Anterior cingulate cortex (tissue), 58 donors: ENCODE results near the gene UROC1.
A peak's percentile ranks its signal among the peaks of the same experiment; 100 is the strongest.

ENCODE experiments used
- DNase-seq, 58 donors: peaks; one replicate each; lab custom pipeline; 2025; lab: John Stamatoyannopoulos, UW

The UROC1 gene

DNA sequence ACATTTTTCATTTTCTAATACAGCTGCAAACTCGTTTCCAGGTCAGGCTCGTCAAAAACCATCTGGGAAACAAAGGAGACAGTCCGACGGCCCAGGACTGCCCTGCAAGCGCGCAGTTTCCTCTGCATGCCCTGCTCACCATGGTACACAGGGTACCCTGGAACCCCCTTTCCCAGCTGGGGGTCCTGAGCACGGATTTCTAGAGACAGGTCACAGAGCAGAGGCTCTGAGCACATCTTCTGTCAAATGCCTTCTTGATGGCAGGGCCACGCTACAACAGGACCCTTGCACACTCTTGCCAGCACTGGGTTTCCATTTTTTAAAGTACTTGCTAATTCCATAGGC lies 50.0 kb downstream of the UROC1 start:
- no peak for DNase-seq

- DNase-seq: no peak
Observed at GRCh38 chr3:126466886-126467610, 50.5 kb downstream of the UROC1 start.

DNA sequence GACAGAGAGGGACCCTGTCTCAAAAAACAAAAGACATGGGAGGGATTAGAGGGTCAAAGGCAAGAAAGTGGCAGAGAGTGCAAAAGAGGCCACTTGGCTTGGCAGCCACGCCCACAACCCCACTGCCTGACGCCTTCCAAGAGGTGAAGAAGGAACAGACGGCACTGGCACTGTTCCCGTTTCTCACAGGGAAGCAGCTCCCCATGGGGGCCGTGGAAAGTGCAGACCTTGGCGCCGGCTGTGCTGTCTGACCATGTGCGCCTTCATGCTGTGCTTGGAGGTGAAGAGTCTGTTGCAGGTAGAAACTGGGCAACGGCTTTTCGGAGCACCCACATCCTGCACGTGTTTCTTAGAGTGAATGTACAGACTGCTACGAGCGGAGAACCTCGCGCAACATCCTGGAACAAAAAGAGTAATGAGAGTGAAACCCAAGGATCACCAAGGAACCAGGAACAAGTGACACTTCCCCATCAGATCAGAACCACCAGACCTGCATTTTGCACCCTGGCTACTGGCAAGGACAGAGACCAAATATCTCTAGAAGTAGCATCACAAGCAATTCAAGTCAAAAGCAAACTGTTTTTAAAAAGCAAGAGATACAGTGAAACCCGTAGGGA lies 51.5 kb downstream of the UROC1 start:
- peak in 4 of 58 donors; percentile 8 to 20 (median 15) for DNase-seq

DNA sequence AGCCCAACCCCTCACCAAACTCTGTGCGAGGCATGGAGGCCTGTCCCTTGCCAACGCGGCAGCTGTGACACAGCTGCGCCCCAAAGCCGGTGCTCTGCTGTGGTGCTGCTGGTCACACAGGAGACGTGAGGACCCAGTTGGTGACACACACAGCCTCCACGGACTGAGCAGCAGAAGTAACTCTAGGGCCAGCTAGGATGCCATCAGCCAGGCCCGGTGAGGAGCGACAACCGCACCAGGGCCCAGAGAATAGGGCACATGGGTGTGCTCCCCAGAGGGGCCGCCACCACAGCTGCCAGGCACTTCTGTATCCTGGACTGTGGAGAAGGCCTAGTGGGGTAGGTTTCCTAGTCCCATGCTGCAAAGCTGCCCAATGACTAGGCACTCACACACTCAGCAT lies 52.6 kb downstream of the UROC1 start:
- no peak for DNase-seq

DNA sequence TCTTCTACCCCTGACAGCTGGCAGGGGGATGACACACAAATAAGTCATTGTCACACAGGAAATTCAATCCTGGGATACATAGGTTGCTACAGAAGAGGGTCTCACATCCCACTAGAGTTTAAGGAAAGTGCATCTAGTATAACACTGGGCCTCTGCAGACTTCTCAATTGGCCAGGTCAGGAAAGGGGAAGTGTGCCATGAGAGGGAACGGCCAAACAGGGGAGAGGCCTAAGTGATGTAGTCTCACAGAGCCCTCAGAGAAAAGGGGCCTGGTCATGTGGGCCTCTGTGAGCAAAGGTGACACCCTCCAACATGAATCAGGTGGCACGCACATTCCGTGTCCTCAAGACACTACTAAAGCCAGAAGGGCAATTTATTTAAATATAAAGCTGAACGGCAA lies 53.1 kb downstream of the UROC1 start:
- no peak for DNase-seq

- no peak for DNase-seq
Observed at GRCh38 chr3:126464093-126464492, 53.5 kb downstream of the UROC1 start.

DNA sequence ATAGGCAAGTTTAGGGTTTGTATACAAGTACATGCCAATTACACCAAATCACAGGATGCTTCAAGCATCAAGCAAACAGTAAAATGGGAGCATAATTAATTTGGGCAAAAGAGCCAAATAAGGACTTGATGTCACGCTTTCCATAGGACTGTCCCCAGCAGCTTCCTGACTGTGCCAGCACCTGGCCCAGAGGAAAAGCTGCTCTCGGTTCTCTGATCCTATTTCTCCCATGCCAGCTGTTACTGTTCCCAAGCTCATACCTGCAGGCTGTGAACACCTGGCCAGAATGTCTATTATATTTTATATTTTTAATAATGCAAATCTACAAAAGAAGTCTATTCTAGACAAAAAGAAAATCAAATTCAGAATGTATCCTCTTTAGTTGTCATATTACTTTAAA lies 54.1 kb downstream of the UROC1 start:
- DNase-seq: no peak

DNA sequence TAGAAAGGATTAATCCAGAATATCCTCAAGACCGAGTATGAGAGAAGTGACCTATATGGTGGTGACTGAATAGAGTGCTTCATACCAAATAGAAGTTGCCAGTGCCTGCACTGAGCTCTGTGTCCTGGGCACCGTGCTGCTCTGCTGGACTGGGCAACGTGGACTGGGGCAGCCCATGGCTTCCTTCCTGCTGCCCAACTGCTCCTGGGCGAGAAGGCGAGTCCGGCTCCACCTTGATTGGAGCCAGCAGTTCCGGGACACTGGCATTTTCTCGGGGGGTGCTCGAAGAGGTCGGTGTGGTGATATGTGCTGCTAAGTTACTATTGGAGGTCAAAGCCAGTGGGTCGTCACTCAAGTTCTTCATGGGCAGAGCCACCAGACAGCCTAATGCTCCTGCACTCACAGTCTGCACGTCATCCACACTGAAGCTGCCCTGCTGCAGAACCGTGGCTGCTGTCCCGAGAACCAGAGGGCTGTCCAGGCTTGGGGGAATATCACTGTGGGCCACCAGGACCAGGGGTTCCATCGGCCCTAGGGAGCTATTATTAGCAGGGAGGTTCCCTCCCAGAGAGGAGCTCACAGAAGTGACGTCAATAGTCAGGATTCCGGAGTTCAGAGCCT lies 56.0 kb downstream of the UROC1 start:
- DNase-seq: no peak

DNA sequence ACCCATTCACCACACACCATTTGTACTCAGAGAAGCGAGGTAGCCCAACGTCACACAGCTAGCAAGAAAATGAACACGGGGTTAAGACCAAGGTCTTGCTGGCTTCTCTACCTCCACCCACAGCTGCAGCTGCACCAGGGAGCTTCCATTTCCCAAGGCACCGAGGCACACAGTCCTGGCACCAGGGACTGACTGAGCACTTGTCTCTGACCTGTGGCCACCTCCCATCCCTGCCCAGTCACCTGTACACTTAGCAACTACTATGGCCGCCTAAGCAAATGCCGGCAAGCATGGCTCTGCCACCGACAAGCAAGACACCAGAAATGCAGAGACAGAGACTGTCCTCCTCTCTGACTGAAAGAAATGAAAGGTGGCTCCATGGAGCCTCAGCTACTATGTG lies 57.2 kb downstream of the UROC1 start:
- no peak for DNase-seq

DNA sequence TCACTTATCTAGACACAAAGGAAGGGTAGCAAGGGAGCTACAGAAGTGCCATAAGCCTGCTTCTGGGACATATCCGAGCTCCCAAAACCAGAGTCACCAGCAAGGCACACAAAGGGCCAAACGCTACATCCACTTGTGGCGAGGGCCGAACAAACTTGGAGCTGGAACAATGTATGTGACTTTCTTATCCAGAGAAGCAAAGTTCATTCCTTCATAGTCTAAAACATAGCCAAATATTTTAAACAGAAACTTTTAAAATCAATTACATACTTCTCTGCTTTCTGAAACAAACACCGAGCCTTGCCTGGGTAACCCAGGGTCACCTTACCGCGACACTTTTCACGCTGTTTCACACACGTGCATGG lies 57.8 kb downstream of the UROC1 start:
- DNase-seq: no peak

DNA sequence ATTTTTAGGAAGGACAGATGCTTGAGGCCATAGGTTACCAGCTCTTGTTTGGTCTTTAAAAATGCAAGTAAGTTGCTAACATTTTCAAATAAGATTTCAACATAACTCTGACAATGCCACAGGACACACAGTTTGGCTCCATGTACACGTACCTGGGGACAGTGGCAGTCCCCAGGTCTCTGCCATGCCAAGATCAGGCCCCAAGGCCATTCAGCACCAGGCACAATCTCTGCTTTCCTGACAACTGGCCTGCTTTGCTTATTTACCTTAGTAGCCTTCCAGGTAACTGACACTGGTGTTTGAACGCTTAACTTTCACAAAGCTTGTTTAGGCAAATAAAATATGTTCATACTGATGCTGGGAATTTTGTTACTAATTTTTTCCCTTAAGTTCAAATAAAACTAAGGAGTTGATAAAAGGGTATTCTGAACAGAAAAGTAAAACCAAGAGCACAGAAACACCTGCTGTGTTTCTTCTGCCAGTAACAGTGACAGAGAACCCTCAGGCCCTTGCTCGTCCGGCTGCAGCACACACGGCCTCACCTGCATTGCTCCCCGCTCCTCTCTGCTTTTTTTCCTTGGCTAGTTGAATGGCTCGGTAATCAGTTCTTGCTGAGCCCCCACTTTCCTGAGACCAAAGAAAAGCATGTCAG lies 58.3 kb downstream of the UROC1 start:
- DNase-seq: no peak

DNA sequence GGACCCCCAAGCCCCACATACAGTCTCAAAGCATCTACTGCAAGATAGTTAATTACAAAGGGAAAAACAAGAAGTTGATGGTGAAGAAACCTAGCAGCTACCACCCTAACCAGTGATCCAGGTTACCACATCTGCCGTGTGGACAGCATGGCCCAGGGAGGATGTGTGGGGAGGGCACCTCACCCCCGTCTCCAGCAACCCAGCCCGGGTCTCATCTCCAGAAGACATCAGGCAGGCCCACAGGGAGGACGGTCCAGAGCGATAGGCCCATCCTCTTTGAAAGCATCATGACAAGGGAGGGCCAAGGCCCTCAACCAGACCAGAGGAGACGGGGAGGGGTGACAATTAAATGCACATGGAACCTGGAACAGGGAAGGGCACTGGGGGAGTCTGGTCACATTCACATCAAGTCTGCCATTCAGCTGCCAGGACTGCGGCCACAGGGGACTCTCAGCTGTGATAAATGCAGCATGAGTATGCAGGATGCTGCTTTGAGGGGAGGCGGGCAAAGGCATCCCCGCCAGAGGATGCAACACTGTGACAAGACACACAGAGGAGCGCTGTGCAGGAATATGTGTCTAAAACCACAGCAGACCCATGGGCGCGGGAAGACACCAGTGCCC lies 60.7 kb downstream of the UROC1 start:
- no peak for DNase-seq

DNA sequence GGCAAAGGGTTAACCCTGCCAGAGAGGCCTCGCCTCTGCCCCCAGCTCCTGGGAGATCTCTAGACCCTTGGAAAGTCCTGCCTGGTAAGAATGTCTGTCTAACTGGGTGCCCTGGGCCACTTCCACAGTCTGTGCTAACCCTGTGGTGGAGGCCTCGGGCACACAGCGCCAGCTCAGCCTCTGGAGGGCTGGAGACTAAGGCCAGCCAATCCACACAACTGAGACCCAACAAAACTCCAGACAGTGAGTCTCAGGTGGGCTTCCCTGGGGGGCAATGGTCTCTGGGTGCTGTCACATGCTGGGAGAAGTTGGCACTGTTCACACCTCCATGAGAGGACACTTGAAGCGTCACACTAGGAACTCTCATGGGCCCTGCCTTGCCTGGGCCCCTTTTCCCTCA lies 61.4 kb downstream of the UROC1 start:
- no peak for DNase-seq

DNA sequence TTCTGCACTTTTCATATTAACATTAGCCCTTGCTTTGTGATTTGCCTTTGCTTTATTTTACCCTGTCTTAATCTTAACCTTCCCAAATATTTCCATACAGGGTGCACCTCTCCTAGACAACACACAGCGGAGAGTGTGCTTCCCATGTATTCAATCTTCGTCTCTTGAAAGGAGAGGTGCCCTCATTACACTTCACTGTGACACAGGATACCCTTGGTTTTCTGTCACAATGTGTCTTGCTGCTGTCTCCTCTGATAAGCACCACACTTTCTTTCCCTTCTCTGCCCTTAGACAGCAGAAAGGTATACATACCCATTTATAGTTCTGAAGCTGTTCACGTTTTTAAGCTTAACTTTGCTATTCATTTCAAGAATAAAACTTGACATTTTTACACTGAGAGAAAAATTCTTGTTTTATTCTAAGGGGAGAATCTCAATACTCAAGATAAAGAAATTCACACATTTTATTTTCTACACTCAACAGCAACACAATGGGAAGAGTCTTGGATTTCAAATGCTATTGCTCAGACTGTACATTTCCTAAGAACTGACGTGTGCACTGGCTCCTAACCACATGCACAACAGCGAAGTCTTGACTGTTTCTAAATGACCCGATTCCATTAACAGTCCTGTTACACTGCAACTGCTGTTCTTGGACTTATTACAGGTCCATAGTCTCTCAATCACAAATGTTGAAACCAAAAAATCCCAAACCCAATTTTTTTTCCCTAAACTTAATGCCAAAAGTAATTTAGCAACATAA lies 63.0 kb downstream of the UROC1 start:
- DNase-seq: no peak

GRCh38 chr3:126454025-126454424 lies 63.5 kb downstream of the UROC1 start:
- DNase-seq: no peak

DNA sequence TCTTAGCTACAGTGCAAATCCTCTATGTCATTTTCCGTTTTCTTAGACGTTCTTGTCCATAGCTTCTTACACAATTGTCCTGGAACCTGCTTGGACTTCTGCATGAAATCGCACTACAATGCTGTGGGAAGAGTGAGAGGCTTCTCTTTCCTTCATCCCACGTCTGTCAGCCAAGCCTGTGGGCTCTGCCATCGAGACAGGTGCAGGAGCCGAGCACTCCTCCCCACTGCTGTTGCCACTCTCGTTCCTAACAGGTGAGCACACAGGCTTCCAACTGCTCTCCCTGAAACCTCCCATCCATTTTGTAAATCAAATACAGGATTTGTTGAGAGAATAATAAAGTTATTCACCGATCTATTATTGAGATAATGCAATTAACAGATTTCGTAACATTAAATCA lies 65.4 kb downstream of the UROC1 start:
- DNase-seq: no peak

- DNase-seq: no peak
Observed at GRCh38 chr3:126451511-126451910, 66.1 kb downstream of the UROC1 start.

DNA sequence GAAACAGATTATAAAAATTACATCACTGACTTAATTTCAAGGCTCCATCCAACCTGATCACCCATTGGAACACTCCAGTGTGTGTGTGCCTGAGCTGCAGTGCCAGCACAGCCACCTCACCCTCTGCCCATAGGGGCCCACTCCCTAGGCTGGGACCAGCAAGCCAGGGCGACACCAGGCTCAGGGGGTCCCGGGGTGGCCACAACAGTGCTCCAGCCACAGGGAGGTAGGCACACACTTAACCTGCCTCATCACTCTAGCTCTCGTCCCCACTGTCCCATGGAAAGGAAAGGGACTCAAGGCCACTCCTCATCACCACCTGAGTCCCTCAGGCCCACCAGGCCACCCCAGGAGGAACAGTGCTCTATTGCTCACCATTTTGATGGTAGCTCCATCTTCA lies 66.8 kb downstream of the UROC1 start:
- DNase-seq: no peak

- no peak for DNase-seq
Observed at GRCh38 chr3:126450219-126450618, 67.4 kb downstream of the UROC1 start.

DNA sequence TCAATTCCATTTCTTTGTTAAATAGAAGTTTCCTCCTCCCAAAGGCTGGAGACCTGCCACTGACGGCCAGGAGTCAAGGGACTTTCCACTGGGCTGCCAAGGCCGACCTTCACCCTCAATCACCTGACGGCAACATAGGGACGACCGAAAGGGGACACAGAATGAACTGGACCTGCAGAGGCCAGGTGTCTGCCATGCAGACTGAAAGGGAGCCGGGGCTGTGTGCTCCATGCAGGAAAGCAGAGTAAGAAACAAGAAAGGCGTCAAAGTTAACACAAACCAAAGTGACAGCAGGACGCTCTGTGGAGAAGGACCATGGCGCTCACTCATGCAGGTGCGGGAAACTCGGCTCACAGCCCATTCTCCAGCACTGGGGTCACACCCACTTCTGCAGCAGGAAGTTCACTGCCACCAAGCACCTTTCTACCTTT lies 67.9 kb downstream of the UROC1 start:
- DNase-seq: no peak

GRCh38 chr3:126448893-126449180 lies 68.7 kb downstream of the UROC1 start:
- no peak for DNase-seq
